Right atrium auricular region (tissue), 2 donors: Measurements from ENCODE around the gene ARHGAP42. TPM values are rescaled to one million over a fixed set of nuclear protein-coding genes. Genes with fewer than 3 reads are reported as not detected.
"Not testable (repeated sequence)": the region's sequence is repeated elsewhere in the genome, so short reads cannot be mapped to it uniquely, and the experiment has no call there.

Experiments
- DNase-seq: peaks from one replicate; pipeline ENCODE4 v3.0.0-alpha.2; 2019; ENCODE audit warnings: low spot score
- H3K27ac ChIP-seq, 2 donors: fragments of 200-600 bp; sonication (generic); 1 replicate in 1 of 2; 2 replicates in 1 of 2; pipeline ENCODE4 v1.5.1; 2016 to 2019
- H3K27me3 ChIP-seq, 2 donors: fragments of 200-600 bp; sonication (generic); one replicate each; pipeline versions ENCODE4 v1.5.1 to v1.6.0; 2017 to 2019
- H3K36me3 ChIP-seq: fragments of 200-600 bp; sonication (generic); one replicate; pipeline ENCODE4 v1.5.1; 2016
- H3K4me1 ChIP-seq, 2 donors: fragments of 200-600 bp; sonication (generic); one replicate each; pipeline versions ENCODE4 v1.5.1 to v1.6.0; 2017 to 2019
- H3K4me3 ChIP-seq, 2 donors: fragments of 200-600 bp; sonication (generic); 1 replicate in 1 of 2; 2 replicates in 1 of 2; pipeline ENCODE4 v1.5.1; 2017 to 2019; ENCODE audit warnings: mild to moderate bottlenecking in 1 of 2, moderate library complexity in 1 of 2
- H3K9me3 ChIP-seq, 2 donors: fragments of 200-600 bp; sonication (generic); one replicate each; pipeline ENCODE4 v1.5.1; 2019
- total RNA-seq, 2 donors: library from RNA; depleted of rRNA; stranded (reverse); fragments of >200 nt; gene quantifications; one replicate each; pipeline ENCODE4 v1.1.0, GENCODE V29; 2016
- TF ChIP-seq, protein P1 (sequence below), 2 donors: fragments of 200-600 bp; sonication (generic); IDR thresholded peaks; one replicate each; pipeline ENCODE4 v1.5.1; 2019; ENCODE audit warnings: antibody characterized with exemption in 2 of 2

The ARHGAP42 gene
- total RNA-seq, 2 donors from 2014 or later: 6.1 to 12.1 TPM

DNA sequence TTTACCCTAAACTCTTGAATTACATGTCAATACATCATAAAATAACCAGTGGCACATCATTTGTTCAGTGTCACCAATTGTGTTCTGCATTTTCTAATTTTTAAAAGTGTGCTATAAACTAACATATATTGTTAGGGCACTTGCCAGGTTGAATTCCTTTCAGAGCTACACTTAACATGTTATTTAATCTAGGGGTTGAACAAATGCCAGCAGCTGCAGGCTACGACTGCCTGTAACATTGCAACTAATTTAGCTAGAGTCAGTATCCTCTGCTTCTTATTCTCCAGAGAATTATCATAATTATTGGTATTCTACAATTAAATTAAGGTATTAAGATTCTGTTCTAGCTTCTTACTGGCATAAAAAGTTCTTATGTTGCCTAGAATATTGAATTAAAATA lies 46.4 kb upstream of the ARHGAP42 start:
- DNase-seq: no peak
- Histone ChIP-seq H3K36me3 (no peaks in the 10 kb centered on the region), H3K27ac (no peak overlapping the region), H3K9me3 (no peaks in the 10 kb centered on the region), H3K27me3 (no peaks in the 10 kb centered on the region), H3K4me1 (no peaks in the 10 kb centered on the region), H3K4me3 (no peak overlapping the region)
- TF ChIP-seq, protein P1, sequence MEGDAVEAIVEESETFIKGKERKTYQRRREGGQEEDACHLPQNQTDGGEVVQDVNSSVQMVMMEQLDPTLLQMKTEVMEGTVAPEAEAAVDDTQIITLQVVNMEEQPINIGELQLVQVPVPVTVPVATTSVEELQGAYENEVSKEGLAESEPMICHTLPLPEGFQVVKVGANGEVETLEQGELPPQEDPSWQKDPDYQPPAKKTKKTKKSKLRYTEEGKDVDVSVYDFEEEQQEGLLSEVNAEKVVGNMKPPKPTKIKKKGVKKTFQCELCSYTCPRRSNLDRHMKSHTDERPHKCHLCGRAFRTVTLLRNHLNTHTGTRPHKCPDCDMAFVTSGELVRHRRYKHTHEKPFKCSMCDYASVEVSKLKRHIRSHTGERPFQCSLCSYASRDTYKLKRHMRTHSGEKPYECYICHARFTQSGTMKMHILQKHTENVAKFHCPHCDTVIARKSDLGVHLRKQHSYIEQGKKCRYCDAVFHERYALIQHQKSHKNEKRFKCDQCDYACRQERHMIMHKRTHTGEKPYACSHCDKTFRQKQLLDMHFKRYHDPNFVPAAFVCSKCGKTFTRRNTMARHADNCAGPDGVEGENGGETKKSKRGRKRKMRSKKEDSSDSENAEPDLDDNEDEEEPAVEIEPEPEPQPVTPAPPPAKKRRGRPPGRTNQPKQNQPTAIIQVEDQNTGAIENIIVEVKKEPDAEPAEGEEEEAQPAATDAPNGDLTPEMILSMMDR (IDR thresholded peaks at IDR 0.05): no peak

DNA sequence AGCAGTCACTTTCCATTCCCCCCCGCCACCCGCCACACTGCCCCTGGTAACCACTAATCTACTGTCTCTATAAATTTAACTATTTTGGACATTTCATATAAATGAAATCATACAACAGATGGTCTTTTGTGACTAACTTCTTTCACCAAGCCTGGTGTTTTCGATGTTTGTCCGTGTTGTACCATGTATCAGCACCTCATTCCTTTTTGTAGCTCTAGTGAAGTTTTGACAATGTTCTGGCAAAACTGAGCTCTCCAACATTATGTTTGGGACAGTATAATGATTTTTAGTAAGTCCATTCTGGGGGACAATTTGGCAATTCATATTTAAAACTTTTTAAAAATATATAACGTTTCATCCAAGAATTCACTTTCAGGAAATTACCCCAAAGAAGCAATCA lies 45.6 kb upstream of the ARHGAP42 start:
- Histone ChIP-seq H3K27me3 (no peaks in the 10 kb centered on the region), H3K4me3 (no peak overlapping the region), H3K9me3 (no peaks in the 10 kb centered on the region), H3K4me1 (no peaks in the 10 kb centered on the region), H3K36me3 (no peaks in the 10 kb centered on the region), H3K27ac (no peak overlapping the region)
- TF ChIP-seq, protein P1 (IDR thresholded peaks at IDR 0.05): no peak
- DNase-seq: no peak

DNA sequence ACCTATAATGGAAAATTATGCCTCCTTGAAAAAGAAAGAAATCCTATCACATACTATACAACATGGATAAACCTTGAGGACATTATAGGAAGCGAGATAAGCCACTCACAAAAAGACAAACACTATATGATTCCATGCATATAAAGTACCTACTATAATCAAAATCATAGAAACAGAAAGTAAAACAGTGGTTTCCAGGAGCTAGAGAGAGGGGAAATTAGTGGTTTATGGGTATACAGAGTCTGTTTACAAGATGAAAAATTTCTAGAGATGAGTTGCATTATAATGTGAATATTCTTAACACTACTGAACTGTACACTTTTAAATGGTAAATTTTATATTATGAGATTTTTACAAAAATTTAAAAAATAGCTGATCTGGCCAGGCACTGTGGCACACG lies 40.5 kb upstream of the ARHGAP42 start:
- Histone ChIP-seq H3K27me3 (no peaks in the 10 kb centered on the region), H3K4me3 (no peak overlapping the region), H3K9me3 (no peaks in the 10 kb centered on the region), H3K27ac (no peak overlapping the region), H3K4me1 (no peaks in the 10 kb centered on the region), H3K36me3 (no peaks in the 10 kb centered on the region)
- DNase-seq: no peak
- TF ChIP-seq, protein P1 (IDR thresholded peaks at IDR 0.05): no peak

DNA sequence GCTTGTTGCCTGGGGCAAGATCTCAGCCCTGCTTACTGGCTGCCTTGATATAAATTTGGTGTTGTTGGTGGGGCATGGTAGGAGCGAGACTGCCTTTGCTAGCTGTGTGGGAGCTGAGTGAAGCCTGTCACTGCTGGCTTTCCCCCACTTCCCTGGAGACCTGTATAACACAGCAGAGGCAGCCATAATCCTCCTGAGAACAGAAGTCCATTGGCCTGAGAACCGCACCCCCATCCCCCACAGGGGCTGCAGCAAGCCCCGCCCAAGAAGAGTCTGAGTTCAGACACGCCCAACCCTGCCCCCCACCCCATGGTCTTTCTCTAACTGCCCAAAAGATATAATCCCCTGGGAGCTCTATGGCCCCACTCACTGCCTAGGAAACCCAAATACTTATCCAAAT lies 39.2 kb upstream of the ARHGAP42 start:
- TF ChIP-seq, protein P1 (IDR thresholded peaks at IDR 0.05): no peak
- H3K9me3 ChIP-seq: no peaks in the 10 kb centered on the region
- no peaks in the 10 kb centered on the region for H3K4me1 ChIP-seq
- no peak for DNase-seq
- no peak overlapping the region for H3K27ac ChIP-seq
- no peak overlapping the region for H3K4me3 ChIP-seq
- no peaks in the 10 kb centered on the region for H3K27me3 ChIP-seq
- H3K36me3 ChIP-seq: no peaks in the 10 kb centered on the region

DNA sequence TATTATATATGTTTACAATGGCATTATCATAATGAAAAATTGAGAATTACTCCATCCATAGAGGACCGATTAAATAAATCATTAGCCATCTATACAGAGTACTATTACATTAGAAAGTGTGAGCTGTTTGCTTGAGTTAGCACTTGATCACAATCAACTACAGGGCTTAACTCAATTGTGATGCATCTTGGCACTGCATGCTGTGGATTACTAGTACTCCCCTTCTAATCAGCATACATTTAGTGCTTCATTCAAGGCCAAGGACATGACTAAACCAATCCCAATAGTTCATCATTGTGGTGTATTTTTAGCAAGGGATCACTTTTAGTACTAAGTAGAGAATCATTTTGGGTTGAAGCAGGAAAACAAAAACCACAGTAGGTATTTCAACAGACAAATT lies 23.5 kb upstream of the ARHGAP42 start:
- H3K27me3 ChIP-seq: no peaks in the 10 kb centered on the region
- H3K36me3 ChIP-seq: no peaks in the 10 kb centered on the region
- H3K4me1 ChIP-seq: no peaks in the 10 kb centered on the region
- H3K9me3 ChIP-seq: no peaks in the 10 kb centered on the region
- TF ChIP-seq, protein P1 (IDR thresholded peaks at IDR 0.05): no peak
- H3K27ac ChIP-seq: no peak overlapping the region
- H3K4me3 ChIP-seq: no peak overlapping the region
- no peak for DNase-seq

DNA sequence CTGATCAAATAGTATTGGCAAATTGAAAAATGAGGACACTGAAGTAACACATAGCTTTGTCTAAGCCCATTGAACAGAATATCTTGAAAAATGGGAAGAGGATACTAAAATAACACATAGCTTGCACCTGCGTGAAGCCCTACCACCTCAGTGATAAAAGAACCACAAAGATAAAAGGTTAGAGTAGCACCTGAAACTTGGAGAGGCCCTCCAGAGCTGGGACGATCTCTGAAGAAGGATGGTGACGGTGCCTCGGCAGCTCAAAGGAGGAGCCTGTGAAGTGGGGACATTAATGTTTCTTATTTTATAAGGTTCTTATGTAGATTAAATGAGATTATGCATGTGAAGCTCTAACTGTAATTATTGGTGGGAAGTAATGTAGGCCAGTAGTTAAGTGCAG lies 23.1 kb upstream of the ARHGAP42 start:
- Histone ChIP-seq H3K4me1 (no peaks in the 10 kb centered on the region), H3K27me3 (no peaks in the 10 kb centered on the region), H3K4me3 (no peak overlapping the region), H3K27ac (no peak overlapping the region), H3K36me3 (no peaks in the 10 kb centered on the region), H3K9me3 (no peaks in the 10 kb centered on the region)
- no peak for DNase-seq
- TF ChIP-seq, protein P1 (IDR thresholded peaks at IDR 0.05): no peak

DNA sequence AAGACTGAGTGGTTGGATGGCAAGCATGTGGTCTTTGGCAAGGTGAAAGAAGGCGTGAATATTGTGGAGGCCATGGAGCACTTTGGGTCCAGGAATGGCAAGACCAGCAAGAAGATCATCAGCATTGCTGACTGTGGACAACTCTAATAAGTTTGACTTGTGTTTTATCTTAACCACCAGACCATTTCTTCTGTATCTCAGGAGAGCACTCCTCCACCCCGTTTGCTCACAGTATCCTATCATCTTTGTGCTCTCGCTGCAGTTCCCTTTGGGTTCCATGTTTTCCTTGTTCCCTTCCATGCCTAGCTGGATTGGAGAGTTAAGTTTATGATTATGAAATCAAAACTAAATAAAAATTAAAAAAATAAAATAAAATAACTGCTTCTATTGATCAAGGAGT lies 20.3 kb upstream of the ARHGAP42 start:
- not testable (repeated sequence) for H3K4me1 ChIP-seq, H3K27me3 ChIP-seq, H3K4me3 ChIP-seq, H3K9me3 ChIP-seq, DNase-seq, H3K36me3 ChIP-seq, H3K27ac ChIP-seq
